Gastrocnemius medialis (tissue), 4 donors: ENCODE results near the gene HSD11B1L.

Experiments used
- CTCF ChIP-seq, 5 experiments: fragments of 450-650 bp in 3 of 5; fragments of 200-600 bp in 2 of 5; sonication (generic) in 2 of 5; IDR thresholded peaks in 4 of 5; conservative IDR thresholded peaks in 1 of 5; 1 replicate in 4 of 5; 2 replicates in 1 of 5; pipeline ENCODE4 v1.5.1; 2016 to 2019; ENCODE audit warnings: antibody characterized with exemption in 5 of 5, mild to moderate bottlenecking in 3 of 5, moderate library complexity in 3 of 5
- POLR2A ChIP-seq, 2 donors: fragments of 450-650 bp; IDR thresholded peaks; one replicate each; pipeline ENCODE4 v1.6.1; 2017; ENCODE audit warnings: antibody characterized with exemption in 2 of 2, mild to moderate bottlenecking in 2 of 2, moderate library complexity in 2 of 2

DNA sequence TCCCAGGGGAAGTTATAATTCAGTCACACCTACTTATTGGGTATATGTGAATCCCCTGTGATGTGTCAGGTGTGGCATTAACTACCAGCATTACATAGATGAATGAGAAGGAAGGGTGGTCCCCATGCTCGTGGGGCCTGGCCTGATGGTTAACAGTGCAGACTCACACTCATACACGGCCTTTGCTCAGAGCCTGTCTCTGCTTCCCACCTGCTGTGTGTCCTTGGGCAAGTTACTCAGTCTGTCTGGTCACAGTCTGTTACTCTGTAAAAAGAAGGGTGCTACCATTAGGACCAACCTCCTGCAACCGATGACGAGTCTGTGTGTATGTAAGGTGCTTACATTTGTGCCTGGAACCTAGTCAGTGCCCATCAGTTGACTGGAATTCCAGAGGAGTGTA, 34.1 kb upstream of the HSD11B1L start:
- TF ChIP-seq CTCF (IDR thresholded peaks at IDR 0.05 in 4 of 5, conservative IDR thresholded peaks at IDR 0.05 in 1 of 5) (no peak), POLR2A (IDR thresholded peaks at IDR 0.05) (no peak)
